Muscle of leg (tissue), 11 donors: ENCODE measurements around the gene GCNA. TPM values are rescaled to one million over a fixed set of nuclear protein-coding genes. Genes with fewer than 3 reads are reported as not detected.
"Not testable (repeated sequence)": the region's sequence is repeated elsewhere in the genome, so short reads cannot be mapped to it uniquely, and the experiment has no call there.

Experiments used
- DNase-seq: peaks from one replicate; pipeline ENCODE4 v3.0.0; 2013
- H3K27ac ChIP-seq: one replicate; pipeline ENCODE4 v1.5.1; 2013; ENCODE audit warnings: mild to moderate bottlenecking, low read length, control low read depth
- H3K27me3 ChIP-seq: one replicate; pipeline ENCODE4 v1.6.1; 2013; ENCODE audit warnings: low read length; ENCODE audit not compliant: control insufficient read depth, insufficient read depth
- H3K36me3 ChIP-seq: one replicate; pipeline ENCODE4 v1.6.1; 2013; ENCODE audit warnings: low read length; ENCODE audit not compliant: control insufficient read depth, insufficient read depth
- H3K4me1 ChIP-seq: one replicate; pipeline ENCODE4 v1.6.1; 2013; ENCODE audit warnings: low read length; ENCODE audit not compliant: control insufficient read depth, insufficient read depth
- H3K4me3 ChIP-seq: one replicate; pipeline ENCODE4 v1.5.1; 2013; ENCODE audit warnings: low read length, control low read depth
- H3K9me3 ChIP-seq: replicated peaks from 2 replicates; pipeline ENCODE4 v1.6.1; 2013; ENCODE audit warnings: low read depth, low read length; ENCODE audit not compliant: control insufficient read depth
- WGBS: methylation state at CpG from one replicate; pipeline ENCODE4 v1.1.5; 2013; ENCODE audit warnings: missing lambda C conversion rate; ENCODE audit not compliant: insufficient coverage; 5-methylcytosine and 5-hydroxymethylcytosine counted together
- polyA plus RNA-seq, 8 donors: library from polyadenylated mRNA; unstranded; fragments of 120-200 nt; gene quantifications; one replicate each; pipeline versions ENCODE4 v1.2.1 to v1.2.3, GENCODE V29; 2013; ENCODE audit warnings: inconsistent platforms in 1 of 8, low replicate concordance in 1 of 8; ENCODE audit not compliant: insufficient read length in 8 of 8, insufficient read depth in 1 of 8
- total RNA-seq: library from RNA; stranded (reverse); fragments of 120-200 nt; gene quantifications from one replicate; pipeline ENCODE4 v1.2.4, GENCODE V29; 2013

Gene GCNA
- total and polyA plus RNA-seq, 9 donors: 1.7 to 3.4 (median 2.1) TPM

GRCh38 chrX:71611736-71612135 is 33.5 kb downstream of the GCNA start:
- H3K36me3 ChIP-seq: peaks cover 42% of the 10 kb centered on the region
- not testable (repeated sequence) for H3K27me3 ChIP-seq, H3K4me3 ChIP-seq, DNase-seq, H3K27ac ChIP-seq, H3K4me1 ChIP-seq, H3K9me3 ChIP-seq
- 82% methylated on average over 6 of the region's 9 CpGs for WGBS

- Histone ChIP-seq H3K27ac (no peak overlapping the region), H3K4me3 (no peak overlapping the region), H3K27me3 (peaks cover 3% of the 10 kb centered on the region), H3K4me1 (no peaks in the 10 kb centered on the region), H3K36me3 (peaks cover 39% of the 10 kb centered on the region), H3K9me3 (no peaks in the 10 kb centered on the region)
- no peak for DNase-seq
- no CpG with 5 or more reads among the region's 8 CpGs for WGBS
These were observed 34.0 kb downstream of the GCNA start for GRCh38 chrX:71612256-71612655.

GRCh38 chrX:71615056-71615455 is 36.8 kb downstream of the GCNA start:
- WGBS: 73% methylated on average over 3 of the region's 4 CpGs
- Histone ChIP-seq H3K9me3 (no peaks in the 10 kb centered on the region), H3K4me3 (no peak overlapping the region), H3K4me1 (peaks cover 4% of the 10 kb centered on the region), H3K27me3 (peaks cover 6% of the 10 kb centered on the region), H3K27ac (no peak overlapping the region), H3K36me3 (peaks cover 19% of the 10 kb centered on the region)
- no peak for DNase-seq

GRCh38 chrX:71615954-71616353 is 37.7 kb downstream of the GCNA start:
- peaks cover 13% of the 10 kb centered on the region for H3K36me3 ChIP-seq
- H3K27ac ChIP-seq: no peak overlapping the region
- 82% methylated on average over 10 of the region's 10 CpGs for WGBS
- peaks cover 8% of the 10 kb centered on the region for H3K27me3 ChIP-seq
- no peak overlapping the region for H3K4me3 ChIP-seq
- H3K4me1 ChIP-seq: peaks cover 4% of the 10 kb centered on the region
- DNase-seq: no peak
- no peaks in the 10 kb centered on the region for H3K9me3 ChIP-seq

GRCh38 chrX:71616672-71617529 is 38.7 kb downstream of the GCNA start:
- H3K4me3 ChIP-seq: no peak overlapping the region
- H3K9me3 ChIP-seq: no peaks in the 10 kb centered on the region
- WGBS: 87% methylated on average over 34 of the region's 43 CpGs
- H3K27ac ChIP-seq: no peak overlapping the region
- H3K27me3 ChIP-seq: peaks cover 10% of the 10 kb centered on the region
- no peak for DNase-seq
- peaks cover 5% of the 10 kb centered on the region for H3K36me3 ChIP-seq
- H3K4me1 ChIP-seq: peaks cover 10% of the 10 kb centered on the region

GRCh38 chrX:71617742-71618141 is 39.5 kb downstream of the GCNA start:
- peaks cover 18% of the 10 kb centered on the region for H3K4me1 ChIP-seq
- no peak overlapping the region for H3K4me3 ChIP-seq
- no peaks in the 10 kb centered on the region for H3K9me3 ChIP-seq
- H3K27ac ChIP-seq: no peak overlapping the region
- WGBS: 73% methylated on average over 5 of the region's 8 CpGs
- H3K36me3 ChIP-seq: peaks cover 5% of the 10 kb centered on the region
- DNase-seq: no peak
- peaks cover 13% of the 10 kb centered on the region for H3K27me3 ChIP-seq

GRCh38 chrX:71618303-71618721 is 40.1 kb downstream of the GCNA start, which contains the start of gene CXCR3:
Gene CXCR3, minus strand, starts transcription at chrX:71618511. Its CDS starts 62 bp downstream, at chrX:71618449.
- 82% methylated on average over 4 of the region's 4 CpGs for WGBS
- H3K4me3 ChIP-seq: no peak within 1 kb of the TSS
- peaks cover 5% of the 10 kb centered on the region for H3K36me3 ChIP-seq
- DNase-seq: no peak
- peaks cover 24% of the 10 kb centered on the region for H3K4me1 ChIP-seq
- H3K9me3 ChIP-seq: no peaks in the 10 kb centered on the region
- no peak within 1 kb of the TSS for H3K27ac ChIP-seq
- H3K27me3 ChIP-seq: peaks cover 13% of the 10 kb centered on the region

- no peak for DNase-seq
- Histone ChIP-seq H3K27ac (no peak overlapping the region), H3K4me3 (no peak overlapping the region), H3K27me3 (peaks cover 13% of the 10 kb centered on the region), H3K36me3 (peaks cover 5% of the 10 kb centered on the region), H3K9me3 (no peaks in the 10 kb centered on the region), H3K4me1 (peaks cover 28% of the 10 kb centered on the region)
- WGBS: 60% methylated on average over 1 of the region's 3 CpGs
These were observed 40.5 kb downstream of the GCNA start for GRCh38 chrX:71618787-71619186.

- Histone ChIP-seq H3K36me3 (peaks cover 4% of the 10 kb centered on the region), H3K9me3 (no peaks in the 10 kb centered on the region), H3K4me3 (no peak overlapping the region), H3K27me3 (peaks cover 11% of the 10 kb centered on the region), H3K4me1 (peaks cover 29% of the 10 kb centered on the region), H3K27ac (no peak overlapping the region)
- 70% methylated on average over 2 of the region's 8 CpGs for WGBS
- no peak for DNase-seq
These were observed 41.0 kb downstream of the GCNA start for GRCh38 chrX:71619193-71619592.

GRCh38 chrX:71619986-71620385 is 41.7 kb downstream of the GCNA start:
- H3K36me3 ChIP-seq: no peaks in the 10 kb centered on the region
- peaks cover 29% of the 10 kb centered on the region for H3K4me1 ChIP-seq
- H3K27ac ChIP-seq: no peak overlapping the region
- H3K9me3 ChIP-seq: no peaks in the 10 kb centered on the region
- no CpG with 5 or more reads among the region's 1 CpG for WGBS
- peaks cover 10% of the 10 kb centered on the region for H3K27me3 ChIP-seq
- H3K4me3 ChIP-seq: no peak overlapping the region
- DNase-seq: no peak
